ENCODE data around the gene CAMK1D. TPM values are rescaled to one million over a fixed set of nuclear protein-coding genes. Genes with fewer than 3 reads are reported as not detected.

The CAMK1D gene
- polyA plus RNA-seq, 1 donor (not counting 4 experiments of a cell fraction or from before 2014, with no cell fraction given), result 0.76 TPM

- Histone ChIP-seq H2AFZ (ENCODE audit: control insufficient read depth, low read length) (no peak overlapping the region), H4K20me1 (ENCODE audit: control insufficient read depth, extremely low read depth, insufficient read depth, low read length) (no peaks in the 10 kb centered on the region), H3K9ac (ENCODE audit: control insufficient read depth, extremely low read depth, insufficient read depth, low read length) (no peak overlapping the region), H3K4me2 (ENCODE audit: control insufficient read depth, extremely low read depth, insufficient read depth, low read depth, low read length) (no peak overlapping the region), H3K9me3 (ENCODE audit: control insufficient read depth, low read depth, low read length) (no peaks in the 10 kb centered on the region), H3K27me3 (ENCODE audit: control insufficient read depth, extremely low read depth, insufficient read depth, low read length) (peaks cover 4% of the 10 kb centered on the region), H3K4me3 (ENCODE audit: control insufficient read depth in 2 of 3, extremely low read depth in 1 of 3, insufficient read depth in 2 of 3, low read depth in 1 of 3, low read length in 3 of 3) (no peak overlapping the region), H3K36me3 (ENCODE audit: control insufficient read depth in 2 of 2, extremely low read depth in 1 of 2, insufficient read depth in 2 of 2, low read length in 2 of 2) (no peaks in the 10 kb centered on the region), H3K27ac (ENCODE audit: control insufficient read depth, insufficient read depth, low read length) (no peak overlapping the region), H3K79me2 (ENCODE audit: control insufficient read depth, insufficient read depth, low read length) (no peaks in the 10 kb centered on the region), H3K9me1 (ENCODE audit: control insufficient read depth, extremely low read depth, insufficient read depth, low read length) (no peaks in the 10 kb centered on the region), H3K4me1 (ENCODE audit: control insufficient read depth, extremely low read depth, insufficient read depth, low read length) (no peaks in the 10 kb centered on the region)
- FAIRE-seq (no peak), DNase-seq (ENCODE audit: low read depth, low spot score) (no peak)
- TF ChIP-seq, protein P1, sequence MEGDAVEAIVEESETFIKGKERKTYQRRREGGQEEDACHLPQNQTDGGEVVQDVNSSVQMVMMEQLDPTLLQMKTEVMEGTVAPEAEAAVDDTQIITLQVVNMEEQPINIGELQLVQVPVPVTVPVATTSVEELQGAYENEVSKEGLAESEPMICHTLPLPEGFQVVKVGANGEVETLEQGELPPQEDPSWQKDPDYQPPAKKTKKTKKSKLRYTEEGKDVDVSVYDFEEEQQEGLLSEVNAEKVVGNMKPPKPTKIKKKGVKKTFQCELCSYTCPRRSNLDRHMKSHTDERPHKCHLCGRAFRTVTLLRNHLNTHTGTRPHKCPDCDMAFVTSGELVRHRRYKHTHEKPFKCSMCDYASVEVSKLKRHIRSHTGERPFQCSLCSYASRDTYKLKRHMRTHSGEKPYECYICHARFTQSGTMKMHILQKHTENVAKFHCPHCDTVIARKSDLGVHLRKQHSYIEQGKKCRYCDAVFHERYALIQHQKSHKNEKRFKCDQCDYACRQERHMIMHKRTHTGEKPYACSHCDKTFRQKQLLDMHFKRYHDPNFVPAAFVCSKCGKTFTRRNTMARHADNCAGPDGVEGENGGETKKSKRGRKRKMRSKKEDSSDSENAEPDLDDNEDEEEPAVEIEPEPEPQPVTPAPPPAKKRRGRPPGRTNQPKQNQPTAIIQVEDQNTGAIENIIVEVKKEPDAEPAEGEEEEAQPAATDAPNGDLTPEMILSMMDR (optimal IDR thresholded peaks at IDR 0.05 in 1 of 3, IDR thresholded peaks at IDR 0.05 in 1 of 3, conservative IDR thresholded peaks at IDR 0.05 in 1 of 3; ENCODE audit: extremely low read depth in 1 of 3, insufficient read depth in 2 of 3, low read length in 3 of 3), result no peak
- no peak for TF ChIP-seq EZH2 (IDR thresholded peaks at IDR 0.05; ENCODE audit: low read length)
- dilution Hi-C loops (cut with MboI; ENCODE audit: extremely low pct_ligation_motif_present, low sequenced_read_pairs), result no loop called here
Measured at GRCh38 chr10:12875100-12875499, 525.8 kb downstream of the CAMK1D start.

DNA sequence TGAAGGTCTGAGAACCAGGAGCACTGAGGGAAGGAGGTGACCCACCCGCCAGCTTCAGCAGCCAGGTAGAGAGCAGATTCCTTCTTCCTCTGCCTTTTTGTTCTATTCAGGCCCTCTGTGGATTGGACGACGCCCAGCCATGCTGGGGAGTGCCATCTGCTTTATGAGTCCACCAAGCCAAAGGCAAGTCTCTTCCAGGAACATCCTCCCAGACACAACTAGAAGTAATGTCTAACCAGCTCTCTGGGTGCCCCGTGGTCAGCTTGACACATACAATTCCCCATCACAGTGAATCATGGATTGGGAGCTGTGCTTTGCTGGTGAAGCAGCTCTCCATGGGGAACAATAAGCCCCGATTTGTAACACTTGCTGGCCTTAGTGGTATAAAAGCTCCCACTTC lies 526.9 kb downstream of the CAMK1D start:
- no peaks in the 10 kb centered on the region for H3K79me2 ChIP-seq (ENCODE audit: control insufficient read depth, insufficient read depth, low read length)
- no peak overlapping the region for H3K9ac ChIP-seq (ENCODE audit: control insufficient read depth, extremely low read depth, insufficient read depth, low read length)
- TF ChIP-seq, protein P1 (optimal IDR thresholded peaks at IDR 0.05 in 1 of 3, IDR thresholded peaks at IDR 0.05 in 1 of 3, conservative IDR thresholded peaks at IDR 0.05 in 1 of 3; ENCODE audit: extremely low read depth in 1 of 3, insufficient read depth in 2 of 3, low read length in 3 of 3), result no peak
- no peak for TF ChIP-seq EZH2 (IDR thresholded peaks at IDR 0.05; ENCODE audit: low read length)
- FAIRE-seq, result no peak
- no peak overlapping the region for H3K27ac ChIP-seq (ENCODE audit: control insufficient read depth, insufficient read depth, low read length)
- no peak overlapping the region for H3K4me2 ChIP-seq (ENCODE audit: control insufficient read depth, extremely low read depth, insufficient read depth, low read depth, low read length)
- no peaks in the 10 kb centered on the region for H3K9me3 ChIP-seq (ENCODE audit: control insufficient read depth, low read depth, low read length)
- H3K4me1 ChIP-seq (ENCODE audit: control insufficient read depth, extremely low read depth, insufficient read depth, low read length), result no peaks in the 10 kb centered on the region
- no peaks in the 10 kb centered on the region for H3K36me3 ChIP-seq (ENCODE audit: control insufficient read depth in 2 of 2, extremely low read depth in 1 of 2, insufficient read depth in 2 of 2, low read length in 2 of 2)
- dilution Hi-C loops (cut with MboI; ENCODE audit: extremely low pct_ligation_motif_present, low sequenced_read_pairs), result no loop called here
- H3K9me1 ChIP-seq (ENCODE audit: control insufficient read depth, extremely low read depth, insufficient read depth, low read length), result no peaks in the 10 kb centered on the region
- H3K4me3 ChIP-seq (ENCODE audit: control insufficient read depth in 2 of 3, extremely low read depth in 1 of 3, insufficient read depth in 2 of 3, low read depth in 1 of 3, low read length in 3 of 3), result no peak overlapping the region
- H2AFZ ChIP-seq (ENCODE audit: control insufficient read depth, low read length), result no peak overlapping the region
- no peaks in the 10 kb centered on the region for H4K20me1 ChIP-seq (ENCODE audit: control insufficient read depth, extremely low read depth, insufficient read depth, low read length)
- H3K27me3 ChIP-seq (ENCODE audit: control insufficient read depth, extremely low read depth, insufficient read depth, low read length), result peaks cover 4% of the 10 kb centered on the region
- DNase-seq (ENCODE audit: low read depth, low spot score), result no peak

Data from keratinocyte (primary cell).